ENCODE results near the gene XRCC3.

The XRCC3 gene

DNA sequence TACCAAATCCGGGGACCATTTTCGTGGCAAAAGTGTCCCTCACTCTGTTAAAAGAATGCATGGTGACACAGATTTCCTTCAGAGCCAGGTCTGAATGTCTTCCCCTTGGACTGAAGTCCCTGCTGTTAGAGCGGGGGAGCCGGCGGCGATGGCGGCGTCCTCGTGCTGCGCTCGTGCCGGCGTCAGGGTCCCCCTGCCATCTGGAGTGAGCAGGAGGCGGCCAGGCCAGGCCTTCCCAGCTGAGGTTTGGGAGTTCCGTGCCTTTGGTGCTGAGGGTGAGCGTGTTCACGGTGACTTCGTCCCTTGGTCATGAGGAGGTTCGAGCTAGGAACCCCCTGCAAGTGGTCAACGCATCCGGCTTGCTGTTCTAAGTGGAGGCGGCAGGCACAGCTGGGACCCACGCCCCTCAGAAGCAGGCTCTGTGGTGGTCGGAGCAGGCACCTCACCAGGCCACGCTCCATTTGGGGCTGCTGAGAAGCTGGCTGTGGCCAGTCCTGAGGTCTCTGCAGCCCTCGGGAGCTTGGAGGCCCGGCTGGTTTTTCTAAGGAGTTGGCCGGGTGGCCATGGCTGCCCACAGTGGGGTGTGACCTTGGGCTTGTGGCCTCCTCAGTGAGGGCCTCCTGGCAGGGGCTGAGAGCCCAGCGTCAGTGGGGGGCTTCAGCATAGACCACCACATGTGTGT is 9.9 kb upstream of the XRCC3 start:
- DNase-seq, result no peak

DNA sequence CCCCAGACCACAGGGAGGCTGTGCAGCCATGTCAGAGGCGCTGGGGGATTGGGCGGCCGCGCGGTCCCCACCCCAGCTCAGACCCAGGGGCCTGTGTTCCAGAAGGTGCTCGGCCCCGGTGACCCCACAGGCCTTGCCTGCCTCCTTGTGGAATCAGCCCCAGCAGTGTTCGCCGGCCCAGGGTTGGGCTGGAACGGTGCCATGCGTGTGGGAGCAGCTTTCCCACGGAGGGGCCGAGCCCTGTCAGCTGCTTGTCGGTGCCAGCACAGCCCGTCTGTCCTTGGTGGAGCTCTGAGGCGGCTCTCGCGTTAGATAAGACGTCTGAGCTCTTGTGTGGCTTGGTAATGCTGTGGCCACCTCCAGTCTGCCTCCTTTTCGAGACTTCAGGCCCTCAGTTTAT is 8.9 kb upstream of the XRCC3 start:
- no peak for DNase-seq

DNA sequence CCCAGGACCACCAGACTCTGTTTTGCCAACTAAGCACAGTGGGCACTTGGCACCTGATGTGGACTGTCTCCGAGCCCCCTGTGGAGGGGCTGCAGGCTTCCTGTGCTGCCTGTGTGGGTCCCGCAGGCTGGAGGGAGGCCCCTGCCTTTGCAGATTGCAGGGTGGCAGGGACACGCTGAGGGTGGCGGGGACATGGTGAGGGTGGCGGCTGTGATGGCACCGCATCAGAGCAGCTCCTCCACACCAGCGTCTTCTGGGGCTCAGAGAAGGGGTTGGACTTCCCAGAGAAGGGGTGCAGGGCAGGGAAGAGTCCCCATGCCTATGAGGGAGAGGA is 8.5 kb upstream of the XRCC3 start:
- DNase-seq, result no peak

DNA sequence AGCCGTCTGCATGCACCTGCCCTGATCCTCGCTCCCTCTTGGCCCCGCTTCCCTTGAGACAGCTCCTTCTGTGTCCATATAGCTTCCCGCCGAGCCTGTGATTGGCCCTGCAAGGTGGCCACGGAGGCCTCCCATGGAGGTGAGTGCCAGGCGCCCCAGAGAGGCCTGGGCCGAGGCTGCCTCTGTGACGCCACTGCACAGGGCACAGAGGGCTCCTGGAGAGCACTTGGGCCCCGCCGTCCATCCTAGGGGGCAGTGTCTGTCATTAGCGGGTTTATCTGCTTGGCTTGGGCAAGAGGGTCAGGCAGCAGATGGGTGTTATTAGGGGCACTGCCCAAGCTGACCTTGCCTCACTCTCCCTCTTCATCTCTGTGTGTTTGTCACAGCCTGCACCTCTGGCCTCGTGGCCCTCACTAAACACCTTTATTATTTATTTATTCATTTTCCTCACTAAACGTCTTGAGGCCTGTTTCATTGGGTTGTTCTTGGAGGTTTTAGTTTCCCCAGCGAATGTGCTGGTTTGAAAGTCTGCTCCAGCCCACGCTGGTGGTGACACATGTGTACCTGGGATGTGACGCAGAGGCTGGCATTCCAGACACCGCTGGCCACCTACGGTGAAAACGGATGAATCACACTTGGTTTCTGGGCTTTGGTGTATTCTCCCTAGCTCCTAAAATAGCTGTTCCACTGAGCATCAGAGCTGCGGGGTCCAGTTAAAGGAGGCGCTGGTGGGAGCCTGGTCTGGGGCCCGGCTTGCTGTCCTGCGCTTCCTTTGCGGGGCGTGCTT is 6.3 kb upstream of the XRCC3 start:
- no peak for DNase-seq

DNA sequence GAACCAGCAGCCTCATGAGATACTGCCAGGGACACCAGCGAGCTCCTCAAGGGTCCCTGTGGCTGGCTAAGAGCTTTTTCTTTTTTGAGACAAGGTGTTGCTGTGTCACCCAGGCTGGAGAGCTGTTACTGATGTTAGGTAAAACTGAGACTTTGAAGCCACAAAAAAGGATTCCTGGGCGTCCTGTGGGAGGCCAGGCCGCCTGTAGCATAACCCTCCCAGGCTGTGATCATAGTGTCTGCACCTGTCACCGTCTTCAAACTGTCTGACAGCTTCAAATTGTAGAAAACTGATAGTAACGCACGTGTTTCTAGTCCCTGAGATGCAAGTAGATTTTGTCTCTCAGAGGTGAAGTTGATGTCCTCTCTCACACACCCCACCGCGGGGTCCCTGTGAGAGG is 4.5 kb upstream of the XRCC3 start:
- no peak for DNase-seq

DNA sequence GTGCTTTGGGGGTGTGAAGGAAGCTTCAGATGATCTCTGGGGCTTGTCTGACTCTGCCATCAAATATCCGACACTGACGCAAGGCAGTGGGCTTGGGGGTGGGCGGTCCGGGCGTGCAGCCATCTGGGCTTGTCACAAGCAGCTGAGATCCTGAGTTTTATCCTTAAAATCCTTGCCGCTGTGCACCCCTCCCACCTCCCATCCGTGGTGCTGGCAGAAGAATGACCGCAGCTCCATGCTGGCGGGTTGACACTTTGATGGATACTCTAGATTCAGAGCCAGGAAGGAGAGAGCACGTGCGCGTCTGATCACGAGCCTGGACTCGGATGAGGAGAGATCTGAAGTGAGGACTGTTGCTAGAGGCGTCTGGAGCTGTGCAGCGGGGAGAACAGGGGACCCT is 3.3 kb upstream of the XRCC3 start:
- no peak for DNase-seq

DNA sequence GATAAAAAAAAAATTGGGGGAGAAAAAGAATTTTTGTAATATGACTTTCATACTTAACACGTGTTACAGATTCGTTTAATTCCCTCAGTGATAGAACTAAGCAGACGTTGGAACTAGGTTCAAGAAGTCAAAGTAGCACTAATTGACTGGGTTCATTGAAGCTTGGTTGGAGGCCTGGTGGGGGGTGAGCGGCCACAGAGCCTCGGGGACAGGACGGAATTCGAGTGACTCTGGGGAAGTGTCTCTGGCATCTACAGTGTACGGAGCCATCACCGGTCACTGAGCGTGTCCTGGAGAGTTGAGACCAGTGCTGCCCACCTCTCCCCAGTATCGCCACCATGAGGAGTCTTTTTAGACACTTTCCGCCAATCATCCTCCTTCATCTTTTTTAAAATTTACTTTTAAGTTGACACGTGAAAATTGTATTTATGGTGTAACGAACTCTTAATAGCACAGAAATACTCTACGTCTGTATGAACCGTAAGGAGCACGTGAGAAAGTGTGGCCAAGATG is 1.7 kb upstream of the XRCC3 start:
- no peak for DNase-seq

DNA sequence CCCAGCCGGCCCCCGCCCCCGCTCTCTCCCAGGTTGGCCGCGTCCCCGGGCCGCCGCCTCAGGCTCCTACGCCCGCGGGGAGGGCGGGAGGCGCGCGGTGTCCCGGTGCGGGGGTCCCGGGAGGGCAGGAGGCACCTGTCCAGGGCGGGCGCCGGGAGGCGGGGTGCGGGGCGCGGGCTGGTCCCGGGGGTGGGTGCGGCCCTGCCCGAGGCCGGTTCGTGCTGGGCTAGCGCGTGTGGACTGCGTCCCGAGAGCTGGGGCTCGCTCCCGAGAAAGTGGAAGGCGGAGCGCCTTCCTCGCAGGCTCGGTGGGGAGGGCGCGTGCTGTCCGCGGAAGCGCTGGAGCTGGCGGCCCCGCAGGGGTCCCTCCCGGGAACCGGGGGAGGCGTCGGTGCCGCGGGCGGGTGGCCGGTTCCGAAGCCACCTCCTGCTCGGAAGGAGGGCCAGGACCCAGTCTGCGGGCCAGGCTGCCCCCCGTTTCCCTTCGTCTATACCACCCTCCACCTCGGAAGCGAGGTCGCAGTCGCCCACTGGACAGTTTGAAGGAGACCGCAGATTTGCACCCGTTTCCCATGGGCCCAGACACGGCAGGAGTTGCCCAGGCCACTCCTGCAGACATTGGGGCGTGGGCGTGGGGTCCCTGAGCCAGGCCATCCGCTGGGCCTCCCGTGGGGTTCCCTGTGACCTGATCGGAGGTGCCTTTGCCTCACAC is 995 bp upstream of the XRCC3 start:
- no peak for DNase-seq

DNA sequence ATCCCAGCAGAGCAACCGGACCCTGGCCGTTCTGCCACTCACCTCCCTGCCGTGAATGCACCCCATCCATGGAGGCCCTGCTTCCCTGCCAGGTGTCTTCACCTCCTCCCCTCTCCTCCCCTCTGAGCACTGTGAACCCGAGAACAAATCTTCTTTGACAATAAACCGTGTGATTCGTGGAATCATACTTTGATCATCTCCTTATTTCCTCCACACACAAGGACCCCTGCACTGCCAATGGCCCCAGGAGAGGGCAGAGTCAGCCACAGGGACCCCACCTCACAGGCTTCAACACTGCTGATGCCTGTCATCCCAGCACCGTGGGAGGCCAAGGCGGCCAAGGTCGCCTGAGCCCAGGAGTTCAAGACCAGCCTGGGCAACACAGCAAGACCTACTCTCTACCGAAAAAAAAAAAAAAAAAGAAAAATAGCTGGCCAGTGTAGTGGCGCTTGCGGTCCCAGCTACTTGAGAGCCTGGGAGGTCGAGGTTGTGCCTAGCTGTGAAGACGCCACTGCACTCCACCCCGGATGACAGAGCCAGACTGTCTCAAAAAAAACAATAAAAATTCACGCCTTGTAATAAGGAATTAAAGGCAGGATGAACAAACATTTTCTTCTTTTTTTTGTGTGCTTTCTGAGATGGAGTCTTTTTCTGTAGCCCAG is 1.1 kb downstream of the XRCC3 start:
- no peak for DNase-seq

DNA sequence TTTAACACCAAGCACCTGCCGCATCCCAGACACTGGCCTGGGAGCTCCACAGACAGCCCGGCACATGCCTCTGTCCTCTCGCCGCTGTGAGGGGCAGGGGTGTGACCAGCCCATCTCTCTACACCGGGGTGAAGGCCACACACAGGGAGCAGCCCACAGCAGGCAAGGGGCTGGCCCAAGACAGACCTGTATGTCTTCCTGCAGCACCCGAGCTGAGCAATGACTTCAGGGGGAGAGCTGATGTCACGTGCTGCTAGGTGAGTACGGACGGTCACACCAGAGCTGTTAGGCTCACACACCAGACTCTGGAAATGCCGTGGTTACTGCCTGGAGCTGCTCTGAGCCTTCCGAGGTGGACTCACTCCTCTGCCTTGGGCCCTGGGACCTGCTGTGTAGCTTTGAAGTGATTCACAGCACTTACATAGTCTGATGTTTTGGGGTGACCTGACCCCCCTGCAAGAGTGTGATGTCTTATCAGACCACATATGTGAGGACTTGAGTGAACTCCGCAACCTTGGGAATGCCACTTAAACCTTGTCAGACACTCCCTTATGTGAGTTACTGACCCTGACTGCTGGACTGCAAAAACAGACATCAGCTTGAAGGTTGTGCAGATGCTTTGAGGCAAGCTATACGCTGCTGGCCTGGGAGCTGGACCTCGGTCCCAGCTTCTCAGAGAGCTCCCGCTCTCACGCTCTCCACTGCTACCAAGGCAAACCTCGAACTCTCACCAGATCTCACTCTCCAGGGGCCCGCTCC is 1.8 kb downstream of the XRCC3 start:
- no peak for DNase-seq

DNA sequence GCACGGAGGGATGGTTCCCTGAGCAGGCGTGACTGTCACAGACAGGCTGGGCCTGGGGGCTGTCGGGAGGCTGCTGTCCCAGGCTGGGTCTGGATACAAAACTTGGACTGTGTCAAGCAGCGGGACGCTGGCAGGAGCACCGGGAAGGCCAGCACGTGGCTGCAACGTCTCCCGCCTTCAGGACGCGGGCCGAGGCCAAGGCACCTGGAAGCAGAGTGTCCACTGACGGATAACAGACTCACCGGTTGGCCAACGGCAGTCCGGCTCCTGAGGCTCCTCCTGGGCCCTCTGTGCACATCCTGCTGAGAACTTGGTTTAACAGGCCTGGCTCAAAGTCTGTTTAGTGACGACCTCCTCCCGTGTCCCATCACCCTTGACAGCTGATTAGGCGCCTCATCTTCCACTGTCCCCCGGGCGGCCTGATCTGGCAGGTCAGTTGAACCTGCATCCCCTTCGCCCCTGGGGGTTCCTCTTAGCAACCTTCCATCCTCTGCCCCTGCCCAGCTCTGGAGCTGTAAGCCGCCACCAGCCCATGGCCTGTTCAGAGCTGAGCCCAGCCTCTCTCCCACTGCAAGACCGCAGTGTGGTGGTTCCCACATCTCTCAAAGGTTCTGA is 2.5 kb downstream of the XRCC3 start:
- DNase-seq, result no peak

DNA sequence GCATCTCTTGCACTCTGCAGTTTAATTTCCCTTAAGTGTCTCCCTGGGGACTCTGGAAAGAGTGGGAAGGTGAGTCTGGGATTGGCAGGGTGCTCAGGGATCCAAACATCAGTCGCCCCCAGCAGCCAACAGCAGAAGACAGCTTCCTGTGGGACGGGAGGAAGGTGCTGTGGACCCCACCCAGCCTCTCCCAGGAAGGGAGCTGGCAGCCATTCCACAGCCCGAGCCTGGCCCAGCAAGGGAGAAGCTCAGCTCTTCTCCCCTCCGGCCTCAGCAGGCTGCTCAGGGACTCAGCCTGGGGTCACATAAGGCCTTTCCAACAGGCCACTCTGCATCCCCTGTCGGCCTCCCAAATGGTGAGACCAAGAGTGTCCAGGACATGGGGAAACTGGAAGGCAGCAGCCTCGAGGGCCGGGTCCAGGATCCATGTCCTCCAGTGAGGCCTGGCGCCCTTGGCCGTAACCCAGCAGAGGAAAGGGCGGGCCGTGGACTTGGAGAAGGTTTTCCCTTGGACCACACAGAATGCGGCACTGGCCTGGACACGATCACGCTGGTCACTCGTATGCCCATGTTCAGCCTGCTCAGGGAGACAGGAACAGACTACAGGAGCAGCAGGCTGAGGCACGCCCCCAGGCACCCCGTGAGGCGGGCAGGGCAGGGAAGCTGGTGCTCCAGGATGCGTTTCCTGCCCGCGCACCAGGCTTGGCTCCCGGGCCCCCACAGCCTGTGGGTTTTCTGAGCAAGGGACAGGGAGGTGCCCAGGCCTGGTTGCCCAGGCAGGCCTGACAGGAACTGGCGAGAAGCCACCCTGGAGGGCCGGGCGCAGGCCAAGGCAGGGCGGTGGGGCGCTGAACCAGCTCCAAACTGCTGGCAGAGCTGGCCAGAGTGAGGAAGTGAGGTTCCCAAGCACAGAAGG is 3.5 kb downstream of the XRCC3 start:
- DNase-seq, result no peak

DNA sequence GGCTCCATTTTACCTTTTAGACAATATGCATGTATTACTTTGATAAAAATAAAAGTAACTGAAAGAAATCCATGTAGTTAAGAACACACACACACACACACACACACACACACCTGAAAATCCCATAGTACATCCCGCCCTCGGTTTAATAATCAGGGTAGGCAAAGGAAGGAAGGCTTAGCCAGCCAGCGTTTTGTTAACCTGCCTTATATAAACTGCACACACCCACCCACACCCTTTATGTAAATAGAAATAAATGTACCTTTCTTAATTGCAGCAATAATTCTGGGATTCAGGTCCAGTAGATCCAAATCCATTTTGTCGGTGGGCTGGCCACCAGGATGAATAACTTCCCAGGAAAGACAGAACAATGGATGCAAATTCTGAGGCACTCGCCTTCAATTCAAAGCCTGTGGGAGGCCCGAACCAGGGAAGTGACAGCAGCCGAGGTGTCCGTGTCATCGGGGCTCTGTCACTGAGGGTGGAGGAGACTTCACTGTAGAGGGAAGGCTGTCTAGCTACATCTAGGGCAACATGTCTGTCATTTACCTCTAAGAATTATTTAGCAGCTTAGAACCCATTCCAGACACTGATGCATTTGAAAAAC is 4.4 kb downstream of the XRCC3 start:
- DNase-seq, result no peak

DNA sequence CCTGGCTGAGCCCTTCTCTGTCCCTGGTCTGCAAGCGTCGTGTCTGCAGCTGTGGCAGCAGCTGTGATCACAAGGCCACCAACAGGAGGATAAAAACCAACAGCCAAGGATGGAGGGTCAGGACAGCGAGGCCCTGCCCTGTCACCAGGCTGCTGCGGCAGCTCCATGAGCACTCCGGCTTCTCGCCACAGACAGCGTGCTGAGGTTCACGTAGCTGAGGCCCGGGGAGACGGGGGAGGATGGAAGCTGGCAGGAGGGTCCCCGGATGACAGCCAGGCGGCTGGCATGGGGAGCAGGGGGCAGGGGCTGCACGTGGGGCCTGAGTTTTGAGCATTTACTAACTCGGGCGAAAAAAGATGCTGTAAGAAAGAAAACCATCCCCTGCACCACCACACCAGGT is 5.4 kb downstream of the XRCC3 start:
- no peak for DNase-seq

DNA sequence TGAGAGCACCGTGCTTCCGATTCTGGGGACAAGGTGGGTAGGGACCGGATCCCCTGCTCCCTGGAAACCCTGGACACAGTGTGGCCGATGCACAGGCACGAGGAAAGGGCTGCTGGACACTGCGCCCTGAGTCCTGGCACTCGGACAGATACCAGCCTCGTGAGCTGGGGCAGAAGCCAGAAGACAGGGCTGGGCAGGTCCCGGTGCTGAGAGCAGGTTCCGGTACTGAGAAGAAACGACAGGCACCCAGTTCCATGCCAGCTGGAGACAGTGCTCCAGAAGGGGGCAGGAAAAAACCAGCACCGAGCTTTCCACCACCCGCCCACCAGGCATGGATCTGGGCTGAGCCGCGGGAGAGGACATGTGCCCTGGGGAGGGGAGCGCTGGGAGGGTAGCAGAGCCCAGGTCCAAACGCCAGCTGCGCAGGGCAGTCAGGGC is 6.5 kb downstream of the XRCC3 start:
- DNase-seq, result no peak

DNA sequence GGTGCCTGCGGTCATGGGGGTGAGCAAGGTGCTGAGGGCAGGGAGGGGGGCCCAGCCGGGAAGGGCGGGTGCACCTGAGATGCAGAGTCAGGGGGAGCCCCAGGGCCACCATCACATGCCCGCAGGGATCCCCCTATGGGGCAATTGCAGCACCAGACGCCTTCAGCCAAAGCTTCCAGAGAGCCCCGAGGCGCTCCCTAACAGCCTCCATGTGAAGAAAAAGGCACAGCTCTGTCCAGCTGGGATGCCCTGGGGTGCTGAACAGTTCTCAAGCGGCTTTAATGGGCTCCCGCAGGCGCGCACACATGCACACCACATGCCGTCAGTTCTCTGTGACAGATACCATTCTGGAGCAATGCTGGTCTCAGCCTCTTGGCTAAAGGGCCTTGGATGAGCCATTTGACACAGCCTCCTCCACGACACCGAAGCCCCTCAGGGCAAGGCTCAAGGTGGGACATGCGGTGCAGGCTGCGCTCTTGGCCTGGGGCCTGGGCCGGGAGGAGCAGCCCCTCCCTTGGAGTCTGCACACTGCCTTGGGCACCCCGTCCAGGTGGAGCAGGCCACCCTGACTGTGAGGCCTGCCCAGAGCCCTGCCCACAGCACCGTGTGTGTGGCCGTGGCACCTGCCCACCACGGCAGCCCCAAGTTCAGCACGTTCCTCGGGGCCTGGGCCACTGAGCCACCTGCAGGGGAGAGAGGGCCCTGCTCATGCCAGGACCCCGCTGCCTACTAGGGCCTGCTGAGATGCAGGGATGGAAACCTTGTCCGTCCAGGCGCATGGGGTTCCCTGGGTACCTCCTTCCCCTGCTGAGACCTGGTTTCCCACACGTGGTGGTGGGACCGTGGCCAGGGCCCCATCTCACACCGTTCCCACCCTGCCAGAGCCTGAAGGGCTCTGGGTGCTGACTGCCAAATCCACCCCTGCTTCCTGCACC is 7.7 kb downstream of the XRCC3 start:
- DNase-seq, result no peak

DNA sequence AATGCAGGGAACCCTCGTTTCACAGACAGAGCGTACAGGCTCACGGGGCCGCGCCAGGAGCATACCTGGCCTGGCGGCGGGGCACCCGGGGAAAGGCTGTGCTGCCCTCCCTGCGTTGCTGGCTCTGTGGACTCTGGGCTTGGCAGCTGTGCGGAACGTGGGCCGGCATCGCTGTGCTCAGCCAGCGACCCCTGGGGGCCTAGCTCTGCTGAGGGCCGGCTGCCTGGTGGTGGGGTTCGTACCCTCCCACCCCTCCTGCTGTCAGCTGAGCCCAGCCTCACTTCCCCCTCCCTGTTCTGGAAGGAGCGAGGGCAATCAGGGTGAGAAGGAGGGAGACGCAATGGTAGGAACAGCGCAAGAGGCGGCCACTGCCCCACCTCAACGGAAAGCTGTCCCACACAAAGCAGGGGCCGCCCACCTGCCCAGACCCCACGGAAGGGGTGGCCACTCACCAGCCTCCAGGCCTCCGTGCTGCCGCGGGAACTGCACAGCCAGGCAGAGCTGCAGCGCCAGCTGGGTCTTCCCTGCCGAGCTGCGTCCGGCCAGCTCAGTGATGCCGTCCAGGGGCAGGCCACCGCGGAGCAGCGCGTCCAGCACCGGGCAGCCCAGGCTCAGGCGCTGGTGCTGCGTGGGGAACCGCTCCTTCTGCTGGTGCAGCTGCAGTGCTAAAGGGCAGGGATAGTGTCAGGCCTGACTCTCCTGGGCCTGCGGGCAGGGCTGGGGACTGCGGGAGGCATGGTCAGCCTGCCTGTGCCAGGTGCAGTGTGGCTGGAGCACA is 8.5 kb downstream of the XRCC3 start:
- DNase-seq, result no peak

DNA sequence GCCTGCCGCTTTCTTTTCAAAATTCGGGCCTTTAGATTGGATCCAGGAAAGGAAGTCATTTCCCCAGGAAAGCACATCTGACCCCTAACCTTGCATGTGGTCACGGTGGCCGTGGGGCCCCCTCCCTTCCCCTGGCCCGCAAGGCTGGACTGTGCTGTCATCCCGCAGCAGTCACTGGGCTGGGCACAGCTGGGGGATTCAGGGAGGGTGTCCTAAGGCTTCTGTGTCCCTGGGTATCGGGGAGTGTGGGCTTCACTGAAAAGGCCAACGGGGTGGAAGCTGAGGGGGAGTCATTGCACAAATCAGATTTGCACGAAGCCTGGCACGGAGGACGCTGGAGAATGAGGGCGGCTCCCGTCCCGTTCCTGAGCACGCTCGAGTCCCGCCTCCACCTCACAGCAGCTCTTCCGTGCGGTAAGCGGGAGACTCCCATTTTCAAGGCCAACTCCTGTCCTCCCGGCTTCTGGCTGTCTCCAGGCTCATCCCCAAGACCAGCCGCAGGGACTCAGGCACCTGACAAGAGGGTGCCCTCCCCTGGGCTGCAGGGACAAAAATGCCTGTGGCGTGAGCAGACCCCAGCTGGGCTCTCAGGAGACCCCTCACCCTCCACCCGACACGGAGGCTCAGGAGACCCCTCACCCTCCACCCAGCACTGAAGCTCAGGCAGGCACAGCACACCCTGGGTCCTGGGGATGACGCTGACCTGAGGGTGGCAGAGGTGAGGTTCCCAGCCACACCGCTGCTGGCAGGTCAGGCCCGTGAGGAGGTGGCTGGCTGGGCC is 9.6 kb downstream of the XRCC3 start:
- DNase-seq, result no peak

All from GOT3 (cell line).